ENCODE data around the gene PIK3R2.

PIK3R2 gene

DNA sequence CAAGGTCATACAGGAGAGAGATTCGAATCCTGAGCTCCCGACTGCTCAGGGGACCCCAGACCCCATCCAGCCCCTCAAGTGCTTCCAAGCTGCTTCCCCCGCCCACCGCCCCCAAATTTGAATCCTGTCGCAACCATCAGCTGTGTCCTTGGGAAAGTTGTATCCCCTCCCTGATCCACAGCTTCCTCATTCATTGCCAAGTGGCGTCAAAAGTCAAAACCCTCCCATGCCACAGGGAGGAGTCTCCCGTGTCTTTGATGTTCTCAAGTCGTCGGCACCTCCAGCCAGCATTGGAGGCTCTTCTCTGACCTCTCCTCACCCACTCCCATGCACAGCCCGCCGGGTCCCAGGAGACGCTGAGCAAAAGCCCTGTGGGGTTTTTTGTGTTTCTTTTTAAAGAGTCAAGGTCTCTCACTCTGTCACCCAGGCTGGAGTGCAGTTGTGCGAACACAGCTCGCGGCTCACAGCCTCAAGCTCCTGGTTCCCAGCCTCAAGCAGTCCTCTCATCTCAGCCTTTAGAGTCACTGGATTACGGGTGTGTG lies 17.8 kb downstream of the PIK3R2 start:
- no peak for DNase-seq (ENCODE audit: insufficient read length, low spot score)
- peak; percentile 95 for FAIRE-seq

DNA sequence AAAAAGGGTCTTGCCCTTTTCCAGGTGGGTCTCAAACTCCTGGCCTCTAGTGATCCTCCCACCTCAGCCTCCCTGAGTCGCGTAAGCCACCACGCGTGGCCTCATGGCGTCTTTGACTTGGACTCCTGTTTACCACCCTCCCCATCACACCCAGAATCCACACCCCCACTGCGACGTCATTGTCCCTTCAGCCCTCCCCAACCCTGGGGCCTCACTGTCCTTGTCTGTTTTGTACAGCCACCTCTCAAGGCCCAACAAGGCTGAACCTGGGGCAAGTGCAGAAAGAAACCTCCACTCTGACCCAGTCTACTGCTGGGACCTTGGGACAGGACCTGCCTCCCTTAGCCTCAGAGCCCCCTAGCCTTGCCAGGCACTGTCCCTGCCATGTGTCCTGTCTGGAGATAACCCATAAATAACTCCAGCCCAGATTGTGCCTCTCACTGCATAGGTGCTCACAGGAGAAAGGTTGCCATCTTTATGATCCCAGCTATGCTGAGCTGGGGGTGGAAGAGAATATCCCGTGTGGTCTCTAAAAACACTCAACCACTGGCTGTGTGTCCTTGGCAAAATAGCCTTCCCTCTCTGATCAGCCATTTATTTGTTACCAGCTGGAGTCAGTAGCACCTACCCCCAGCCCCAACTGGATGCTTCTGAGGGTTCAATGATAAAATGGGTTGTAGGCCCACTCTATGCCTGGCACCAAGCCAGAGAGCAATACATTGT lies 18.8 kb downstream of the PIK3R2 start:
- no peak for DNase-seq (ENCODE audit: insufficient read length, low spot score)
- peak; percentile 74 for FAIRE-seq

DNA sequence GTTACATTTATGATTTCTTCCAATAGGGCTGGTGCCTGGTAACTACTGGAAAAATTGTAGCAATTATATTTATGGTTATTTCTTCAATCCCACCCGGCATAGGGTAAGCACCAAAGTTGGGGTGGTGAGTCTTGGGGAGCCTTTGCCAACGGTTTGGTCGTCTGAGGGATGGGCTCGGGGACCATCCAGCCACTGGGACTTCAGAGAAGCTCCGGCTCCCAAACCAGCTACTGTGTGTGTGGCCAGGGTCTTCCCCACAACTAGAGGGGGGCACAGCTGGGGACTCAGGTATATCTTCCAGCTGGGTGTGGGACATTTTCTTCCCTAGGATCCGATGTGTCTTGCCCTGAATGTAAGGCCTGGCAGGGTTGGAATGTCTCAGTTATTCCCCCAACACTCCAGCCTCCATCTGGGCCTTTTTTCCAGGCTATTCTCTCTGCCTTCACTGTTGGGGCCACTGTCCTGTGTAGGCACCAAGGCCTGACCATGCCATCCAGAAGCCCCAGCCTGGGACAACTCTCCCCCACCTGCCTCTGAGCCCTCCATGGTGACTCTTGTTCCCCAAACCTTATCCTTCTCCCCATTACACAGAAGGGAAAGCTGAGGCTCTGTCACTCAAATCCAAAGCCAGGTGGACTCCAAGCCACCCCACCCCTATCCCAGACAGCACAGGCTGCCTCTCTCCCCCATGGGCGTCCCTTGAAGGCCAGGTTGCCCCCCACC lies 19.5 kb downstream of the PIK3R2 start:
- FAIRE-seq (peak; percentile 74), DNase-seq (ENCODE audit: insufficient read length, low spot score) (no peak)

DNA sequence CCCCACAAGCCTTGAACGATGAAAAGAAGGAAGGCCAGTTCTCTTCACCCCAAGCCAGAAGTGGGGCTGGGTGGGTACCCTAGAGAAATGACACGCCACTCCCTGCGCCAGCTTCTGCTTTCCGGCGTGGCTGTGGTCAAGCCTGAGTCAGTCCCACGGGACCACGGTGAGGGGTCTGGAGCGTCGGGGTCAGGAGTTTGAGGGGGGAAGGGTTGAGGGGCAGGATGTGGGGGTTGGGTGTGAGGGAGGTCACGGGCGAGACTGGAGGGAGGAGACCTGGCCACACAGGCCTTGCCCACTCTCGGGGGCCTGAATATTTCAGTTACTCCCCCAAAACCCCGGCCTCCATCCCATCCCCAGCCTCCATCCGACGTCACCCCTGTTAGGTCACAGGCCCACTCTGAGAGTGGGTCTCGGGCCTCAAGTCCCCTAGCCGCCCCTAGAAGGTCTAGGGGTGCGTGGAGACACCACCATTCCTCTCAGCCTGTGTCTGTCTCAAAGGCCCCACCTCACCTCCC lies 20.1 kb downstream of the PIK3R2 start:
- DNase-seq (ENCODE audit: insufficient read length, low spot score) = no peak
- FAIRE-seq = no peak

DNA sequence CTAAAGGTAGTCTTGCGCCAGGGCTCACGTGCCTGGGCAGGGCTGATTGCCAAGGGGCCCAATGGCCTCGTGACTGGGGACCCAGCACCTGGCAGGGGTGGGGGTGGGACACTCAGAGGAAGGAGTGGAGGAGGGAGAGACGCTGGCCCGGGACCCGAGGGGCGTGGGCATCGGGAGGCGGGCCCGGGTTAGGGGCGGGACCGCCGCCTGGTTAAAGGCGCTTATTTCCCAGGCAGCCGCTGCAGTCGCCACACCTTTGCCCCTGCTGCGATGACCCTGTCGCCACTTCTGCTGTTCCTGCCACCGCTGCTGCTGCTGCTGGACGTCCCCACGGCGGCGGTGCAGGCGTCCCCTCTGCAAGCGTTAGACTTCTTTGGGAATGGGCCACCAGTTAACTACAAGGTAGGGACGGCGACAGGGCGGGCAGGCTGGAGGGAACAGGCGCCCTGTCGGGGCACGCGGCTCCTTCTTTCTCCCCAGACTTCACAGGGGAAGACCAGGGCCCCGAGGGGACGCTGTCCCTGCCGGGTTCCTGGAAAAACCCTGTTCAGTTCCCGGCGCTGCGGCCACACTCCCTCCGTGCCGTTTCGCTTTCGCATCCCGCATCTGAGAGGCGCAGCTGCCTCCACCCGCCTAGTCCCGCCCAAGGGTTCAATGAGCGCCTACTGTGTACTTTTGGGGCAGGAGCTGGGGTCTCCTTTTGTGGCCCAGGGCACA lies 20.8 kb downstream of the PIK3R2 start, which contains the start of gene IFI30:
Gene IFI30 (plus strand): TSS at position 242 of the 717 bp plus-strand sequence. CDS start 29 bp downstream, at position 271.
- FAIRE-seq = peak; percentile 93
- peak; percentile 78 for DNase-seq (ENCODE audit: insufficient read length, low spot score)

DNA sequence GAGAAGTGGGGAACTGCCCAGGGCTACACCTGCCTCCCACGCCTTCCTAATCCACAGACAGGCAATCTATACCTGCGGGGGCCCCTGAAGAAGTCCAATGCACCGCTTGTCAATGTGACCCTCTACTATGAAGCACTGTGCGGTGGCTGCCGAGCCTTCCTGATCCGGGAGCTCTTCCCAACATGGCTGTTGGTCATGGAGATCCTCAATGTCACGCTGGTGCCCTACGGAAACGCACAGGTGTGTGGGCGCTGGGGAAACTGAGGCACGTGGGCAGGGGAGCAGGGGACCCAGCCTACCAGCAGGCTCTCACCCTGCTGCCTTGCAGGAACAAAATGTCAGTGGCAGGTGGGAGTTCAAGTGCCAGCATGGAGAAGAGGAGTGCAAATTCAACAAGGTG lies 22.0 kb downstream of the PIK3R2 start:
- FAIRE-seq (no peak), DNase-seq (ENCODE audit: insufficient read length, low spot score) (no peak)

DNA sequence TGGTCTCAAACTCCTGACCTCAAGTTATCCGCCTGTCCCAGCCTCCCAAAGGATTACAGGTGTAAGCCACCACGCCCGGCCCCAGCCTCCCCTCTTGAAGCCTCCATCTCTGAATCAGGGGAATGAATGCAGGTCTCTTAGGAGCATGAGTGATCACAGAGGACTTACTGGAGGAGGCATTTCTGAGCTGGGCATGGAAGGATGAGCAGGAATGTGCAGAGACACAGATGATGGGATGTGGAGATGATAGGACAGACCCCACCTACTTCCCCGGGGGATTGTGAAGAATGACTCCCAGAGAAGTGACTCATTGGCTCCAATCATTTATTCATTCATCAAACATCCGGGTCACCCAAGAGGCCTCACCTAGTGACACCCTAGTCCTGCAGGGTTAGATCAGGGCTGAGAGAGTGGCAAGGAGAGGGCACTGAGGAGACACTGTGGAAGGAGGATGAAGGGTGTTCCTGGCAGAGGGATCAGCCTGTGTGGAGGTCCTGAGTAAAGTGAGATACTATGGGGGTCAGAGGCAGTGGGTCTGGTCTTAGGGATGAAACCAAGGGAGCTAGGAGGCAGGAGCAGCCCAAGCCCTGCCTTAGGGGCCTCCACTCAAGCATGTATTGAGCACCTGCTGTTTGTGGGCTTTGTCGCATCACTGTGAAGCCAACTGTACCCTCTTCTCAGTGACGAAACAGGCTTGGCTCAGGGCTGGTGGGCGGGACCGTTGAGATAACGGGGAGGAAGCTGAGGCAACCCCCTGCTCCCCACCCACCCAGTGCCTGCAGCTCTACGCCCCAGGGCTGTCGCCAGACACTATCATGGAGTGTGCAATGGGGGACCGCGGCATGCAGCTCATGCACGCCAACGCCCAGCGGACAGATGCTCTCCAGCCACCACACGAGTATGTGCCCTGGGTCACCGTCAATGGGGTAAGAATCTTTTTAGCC lies 23.7 kb downstream of the PIK3R2 start:
- no peak for FAIRE-seq
- DNase-seq (ENCODE audit: insufficient read length, low spot score) = no peak

DNA sequence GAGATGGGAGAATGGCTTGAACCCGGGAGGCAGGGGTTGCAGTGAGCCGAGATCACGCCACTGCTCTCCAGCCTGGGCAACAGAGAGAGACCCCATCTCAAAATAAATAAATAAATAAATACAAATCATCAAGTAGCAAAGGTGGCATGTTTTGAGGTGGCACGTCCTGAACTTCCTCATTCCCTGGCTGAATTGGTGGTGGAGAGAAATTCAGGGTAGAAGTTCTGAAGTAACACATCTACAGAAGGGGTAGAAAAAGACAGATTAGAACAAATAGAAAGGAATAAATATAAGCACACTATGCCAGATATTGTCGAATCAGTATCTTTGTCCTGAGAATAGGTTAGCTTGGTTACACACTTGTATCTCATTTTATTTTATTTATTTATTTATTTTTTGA lies 27.0 kb downstream of the PIK3R2 start:
- FAIRE-seq = no peak
- no peak for DNase-seq (ENCODE audit: insufficient read length, low spot score)

DNA sequence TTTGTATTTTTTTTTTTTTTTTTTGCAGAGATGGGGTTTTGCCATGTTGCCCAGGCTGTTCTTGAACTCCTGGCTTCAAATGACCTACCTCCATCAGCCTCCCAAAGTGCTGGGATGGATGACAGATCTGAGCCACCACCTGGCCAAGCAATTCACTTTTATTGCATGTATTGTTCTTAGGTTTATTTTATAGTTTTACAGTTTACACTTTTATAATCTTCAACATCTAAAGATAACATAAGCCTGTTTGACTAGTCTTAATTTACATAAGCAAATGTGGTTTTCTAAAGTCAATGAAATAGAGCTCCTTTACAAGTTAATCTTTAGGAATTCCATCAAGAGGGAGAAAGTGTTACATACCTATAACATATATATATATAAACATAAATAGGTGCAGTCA lies 30.6 kb downstream of the PIK3R2 start:
- FAIRE-seq (no peak), DNase-seq (ENCODE audit: insufficient read length, low spot score) (no peak)

DNA sequence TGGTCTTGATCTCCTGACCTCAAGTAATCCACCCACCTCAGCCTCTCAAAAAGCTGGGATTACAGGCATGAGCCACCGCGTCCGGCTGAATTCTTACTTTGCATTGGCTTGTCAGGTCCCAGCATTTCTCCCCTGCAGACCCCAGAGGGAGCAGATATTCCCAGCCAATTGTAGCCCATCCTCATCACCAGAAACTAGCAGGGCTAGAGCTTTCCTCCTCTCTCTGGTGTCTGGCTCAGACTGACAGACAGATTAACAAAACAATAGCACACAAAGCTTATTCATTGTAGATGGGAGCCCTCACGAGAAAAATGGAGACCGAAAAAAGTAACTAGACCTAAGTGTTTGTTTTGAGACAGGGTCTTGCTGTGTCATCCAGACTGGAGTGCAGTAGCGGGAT lies 32.6 kb downstream of the PIK3R2 start:
- DNase-seq (ENCODE audit: insufficient read length, low spot score) (no peak), FAIRE-seq (no peak)

DNA sequence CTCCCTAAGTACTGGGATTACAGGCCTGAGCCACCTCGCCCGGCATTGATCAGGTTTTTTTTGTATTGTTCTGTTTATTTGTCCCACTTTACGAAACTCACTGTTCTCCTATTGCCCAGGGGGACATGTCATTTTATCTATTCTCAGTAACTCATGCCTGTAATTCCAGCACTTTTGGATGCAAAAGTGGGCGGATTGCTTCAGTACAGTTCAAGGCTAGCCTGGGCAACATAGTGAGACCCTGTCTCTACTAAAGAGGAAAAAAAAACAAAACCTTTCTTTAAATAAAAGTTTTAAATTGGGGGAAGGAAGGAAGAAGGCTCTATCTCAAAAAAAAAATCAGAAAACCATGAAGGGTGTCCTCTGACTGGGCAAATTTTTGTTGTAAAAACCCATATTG lies 37.3 kb downstream of the PIK3R2 start:
- no peak for DNase-seq (ENCODE audit: insufficient read length, low spot score)
- FAIRE-seq = no peak

DNA sequence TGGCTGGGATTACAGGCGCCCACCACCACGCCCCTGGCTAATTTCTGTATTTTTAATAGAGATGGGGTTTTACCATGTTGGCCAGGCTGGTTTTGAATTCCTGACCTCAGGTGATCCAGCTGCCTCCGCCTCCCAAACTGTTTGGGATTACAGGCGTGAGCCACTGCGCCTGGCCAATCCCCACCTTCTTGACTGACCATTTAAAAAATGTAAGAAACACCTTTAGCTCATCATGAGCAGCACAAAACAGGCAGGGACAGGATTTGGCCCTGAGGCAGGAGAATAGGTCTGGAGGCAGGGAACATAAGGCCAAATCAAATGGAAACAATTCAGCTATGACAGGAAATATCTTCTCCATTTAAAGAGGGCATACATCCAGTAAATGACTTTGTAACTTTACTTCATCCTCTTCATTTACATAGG lies 38.7 kb downstream of the PIK3R2 start:
- DNase-seq (ENCODE audit: insufficient read length, low spot score) (no peak), FAIRE-seq (no peak)

DNA sequence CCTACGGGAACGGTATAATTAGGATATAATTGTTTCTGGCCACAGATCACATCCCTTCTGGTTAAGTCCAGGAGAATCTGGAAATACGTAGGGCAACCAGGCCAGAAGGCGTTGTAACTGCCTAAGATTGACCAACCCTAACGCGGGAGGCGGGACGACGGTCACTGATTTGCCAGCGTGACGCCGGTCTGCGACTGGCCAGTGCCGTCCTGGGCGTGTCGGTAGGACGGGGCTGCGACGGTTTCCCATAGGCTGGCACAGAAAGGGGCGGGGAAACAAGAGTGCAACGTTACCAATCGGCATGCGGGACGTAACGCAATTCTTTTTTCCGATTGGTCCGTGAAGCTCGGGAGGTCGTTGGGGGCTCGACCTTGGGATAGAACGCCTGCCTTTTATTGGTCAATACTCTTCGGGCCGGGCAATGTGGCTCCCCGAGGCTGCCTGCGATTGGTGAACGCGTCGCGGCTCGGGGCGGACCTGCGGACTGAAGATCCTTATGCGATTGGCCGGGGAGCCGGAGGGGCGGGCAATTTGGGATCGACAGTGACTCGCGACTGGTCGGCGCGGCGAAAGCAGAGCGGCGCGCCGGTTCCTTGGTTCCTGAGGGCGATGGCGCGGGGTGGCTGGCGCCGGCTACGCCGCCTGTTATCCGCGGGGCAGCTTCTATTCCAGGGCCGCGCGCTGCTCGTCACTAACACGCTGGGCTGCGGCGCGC lies 39.9 kb downstream of the PIK3R2 start, which contains the start of gene MPV17L2:
Gene MPV17L2 (plus strand): TSS at position 546 of the 715 bp plus-strand sequence. CDS start 64 bp downstream, at position 610.
- FAIRE-seq (peak; percentile 100), DNase-seq (ENCODE audit: insufficient read length, low spot score) (peak; percentile 85)

DNA sequence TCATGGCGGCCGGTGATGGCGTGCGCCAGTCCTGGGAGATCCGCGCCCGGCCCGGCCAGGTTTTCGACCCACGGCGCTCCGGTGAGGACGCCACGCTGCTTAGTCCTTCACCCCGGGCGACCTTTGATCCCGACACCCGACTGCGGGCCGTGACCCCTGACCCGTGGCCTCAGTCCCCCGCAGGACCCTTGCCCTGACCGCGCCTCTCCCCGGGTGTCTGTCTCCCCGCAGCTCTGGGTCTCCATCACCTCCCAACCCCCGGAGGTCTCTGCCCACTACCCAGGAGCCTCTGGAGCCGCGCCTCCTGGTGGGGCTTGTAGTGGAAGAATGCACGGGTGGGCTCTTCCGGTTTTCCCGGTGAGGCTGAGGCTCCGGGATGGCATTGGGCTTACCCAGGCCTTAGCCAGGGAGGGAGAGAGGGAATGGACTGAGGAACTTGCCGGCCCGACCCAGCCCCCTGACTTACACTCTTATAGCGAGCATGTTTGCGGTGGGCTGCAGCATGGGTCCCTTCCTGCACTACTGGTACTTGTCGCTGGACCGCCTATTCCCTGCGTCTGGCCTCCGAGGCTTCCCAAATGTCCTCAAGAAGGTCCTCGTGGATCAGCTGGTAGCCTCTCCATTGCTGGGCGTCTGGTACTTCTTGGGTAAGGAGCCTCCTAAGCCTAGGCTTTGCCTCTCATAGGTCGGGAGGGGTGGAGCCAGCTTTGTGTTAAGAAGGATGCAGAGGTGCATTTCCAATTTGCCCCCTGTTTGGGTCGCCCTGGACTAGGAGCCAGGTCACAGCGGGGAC lies 40.6 kb downstream of the PIK3R2 start:
- no peak for DNase-seq (ENCODE audit: insufficient read length, low spot score)
- FAIRE-seq = no peak

DNA sequence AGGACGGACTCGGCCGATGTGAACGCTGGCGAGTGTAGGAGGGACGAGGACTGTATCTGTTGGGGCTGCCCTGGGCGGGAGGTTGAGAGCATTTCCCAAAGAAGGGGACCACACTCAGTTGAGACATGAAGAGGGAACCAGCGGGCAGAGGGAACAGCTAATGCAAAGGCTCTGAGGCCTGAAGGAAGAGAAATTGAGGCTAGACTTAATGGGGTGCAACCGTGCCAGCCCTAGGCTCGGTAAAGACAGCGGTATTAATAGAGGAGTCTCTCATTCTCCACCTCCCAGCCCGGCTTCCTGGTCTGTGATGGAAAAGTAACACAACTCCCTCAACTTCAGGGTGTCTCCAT lies 41.2 kb downstream of the PIK3R2 start:
- DNase-seq (ENCODE audit: insufficient read length, low spot score) (no peak), FAIRE-seq (no peak)

DNA sequence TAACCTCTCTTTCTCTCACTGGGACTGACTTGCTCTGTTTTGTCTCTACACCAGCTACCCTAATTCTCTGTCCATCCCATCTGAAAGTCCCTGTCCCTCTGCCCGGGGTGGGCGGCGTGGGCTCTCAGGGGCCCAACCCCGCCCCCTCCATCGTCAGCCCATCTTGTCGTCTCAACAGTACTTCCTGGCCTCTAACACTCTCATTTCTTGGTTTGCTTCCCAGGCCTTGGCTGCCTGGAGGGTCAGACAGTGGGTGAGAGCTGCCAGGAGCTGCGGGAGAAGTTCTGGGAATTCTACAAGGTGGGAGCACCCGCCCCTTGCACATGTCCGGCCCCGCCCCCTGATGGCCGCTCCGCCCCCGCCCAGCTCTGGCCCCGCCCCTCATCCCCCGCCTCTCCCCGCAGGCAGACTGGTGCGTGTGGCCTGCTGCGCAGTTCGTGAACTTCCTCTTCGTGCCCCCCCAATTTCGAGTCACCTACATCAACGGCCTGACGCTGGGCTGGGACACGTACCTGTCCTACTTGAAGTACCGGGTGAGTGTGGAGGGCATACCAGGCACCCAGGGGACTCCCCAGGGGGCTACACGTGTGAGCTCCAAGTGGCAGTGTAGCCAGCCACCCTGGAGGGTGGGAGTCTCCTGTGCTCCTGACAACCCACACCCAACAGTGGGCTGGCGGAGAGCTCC lies 41.7 kb downstream of the PIK3R2 start:
- DNase-seq (ENCODE audit: insufficient read length, low spot score) (no peak), FAIRE-seq (no peak)

DNA sequence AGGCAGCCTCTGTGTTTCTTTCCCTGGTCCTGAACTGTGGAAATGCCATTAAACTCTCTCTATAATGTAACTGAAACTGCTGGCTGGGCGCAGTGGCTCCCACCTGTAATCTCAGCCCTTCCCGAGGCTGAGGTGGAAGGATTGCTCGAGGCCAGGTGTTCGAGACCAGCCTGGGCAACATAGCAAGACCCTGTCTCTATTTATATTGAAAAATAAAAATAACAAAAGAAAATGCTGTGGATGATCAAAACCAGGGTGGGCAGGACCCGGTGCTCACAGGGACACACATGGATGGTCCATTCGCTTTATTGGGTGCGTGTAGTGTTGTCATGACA lies 43.5 kb downstream of the PIK3R2 start:
- FAIRE-seq (no peak), DNase-seq (ENCODE audit: insufficient read length, low spot score) (no peak)

DNA sequence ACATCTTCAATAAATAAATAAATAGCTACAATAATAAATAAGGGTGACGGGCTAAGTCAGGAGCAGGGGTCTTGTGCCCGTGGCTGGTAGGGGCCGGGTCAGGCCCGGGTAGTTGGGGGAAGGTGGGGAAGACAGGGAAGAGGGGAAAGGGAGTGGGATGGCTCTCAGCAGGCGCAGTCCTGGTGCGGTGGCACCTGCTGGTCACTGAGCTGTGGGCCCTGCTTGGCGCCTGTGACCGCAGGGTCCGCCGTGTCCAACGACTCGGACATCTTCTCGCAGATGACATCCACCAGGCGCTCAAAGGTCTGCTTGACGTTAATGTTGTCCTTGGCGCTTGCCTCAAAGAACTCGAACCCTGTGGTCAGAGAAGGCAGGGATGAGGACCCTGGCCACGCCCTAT lies 44.3 kb downstream of the PIK3R2 start:
- no peak for FAIRE-seq

More for the DNA sequence above, 44.3 kb downstream of the PIK3R2 start:
- DNase-seq (ENCODE audit: insufficient read length, low spot score) = no peak
